Activated CD4-positive, alpha-beta T cell treated with anti-CD3 and anti-CD28 coated beads, Interleukin-2, amount 50 U/mL, for 16 hours (primary cell): ENCODE data around the gene CDR2L.
"Not testable (repeated sequence)": the region's sequence is repeated elsewhere in the genome, so short reads cannot be mapped to it uniquely, and the experiment has no call there.

Experiments
- DNase-seq: peaks from one replicate; pipeline ENCODE4 v3.0.0-alpha.2; 2020

CDR2L gene

GRCh38 chr17:75012346-75013091 lies 25.1 kb downstream of the CDR2L start, which contains the start of gene MRPL58:
TSS of gene MRPL58 (plus strand) at chr17:75012670. CDS start at chr17:75012687, 17 bp downstream.
- peak; percentile 87 for DNase-seq

- DNase-seq: no peak
These were observed 25.7 kb downstream of the CDR2L start for GRCh38 chr17:75013092-75013559.

GRCh38 chr17:75019146-75019545 lies 31.7 kb downstream of the CDR2L start:
- DNase-seq: no peak

GRCh38 chr17:75019710-75020109 lies 32.3 kb downstream of the CDR2L start:
- no peak for DNase-seq

- no peak for DNase-seq
These were observed 33.1 kb downstream of the CDR2L start for GRCh38 chr17:75020331-75021110.

- peak; percentile 29 for DNase-seq
These were observed 37.4 kb downstream of the CDR2L start for GRCh38 chr17:75024686-75025397.

- not testable (repeated sequence) for DNase-seq
These were observed 37.9 kb downstream of the CDR2L start for GRCh38 chr17:75025398-75025734.

- not testable (repeated sequence) for DNase-seq
These were observed 39.2 kb downstream of the CDR2L start for GRCh38 chr17:75026650-75027049.

GRCh38 chr17:75030161-75030560 lies 42.7 kb downstream of the CDR2L start:
- no peak for DNase-seq

GRCh38 chr17:75031972-75032719 lies 44.7 kb downstream of the CDR2L start:
- DNase-seq: peak; percentile 45

- DNase-seq: no peak
These were observed 45.4 kb downstream of the CDR2L start for GRCh38 chr17:75032720-75033280.

- DNase-seq: peak; percentile 97
These were observed 46.2 kb downstream of the CDR2L start for GRCh38 chr17:75033346-75034235.

- peak; percentile 97 for DNase-seq
These were observed 46.9 kb downstream of the CDR2L start for GRCh38 chr17:75034236-75034908.

GRCh38 chr17:75036643-75037268 lies 49.3 kb downstream of the CDR2L start:
- peak; percentile 76 for DNase-seq

- DNase-seq: no peak
These were observed 51.8 kb downstream of the CDR2L start for GRCh38 chr17:75039238-75039637.

- DNase-seq: no peak
These were observed 54.3 kb downstream of the CDR2L start for GRCh38 chr17:75041656-75042280.

GRCh38 chr17:75043789-75044188 lies 56.4 kb downstream of the CDR2L start:
- not testable (repeated sequence) for DNase-seq

GRCh38 chr17:75044716-75045115 lies 57.3 kb downstream of the CDR2L start:
- DNase-seq: no peak

- not testable (repeated sequence) for DNase-seq
These were observed 58.5 kb downstream of the CDR2L start for GRCh38 chr17:75045946-75046406.
